ENCODE results near the gene SERPINA4. TPM values are rescaled to one million over a fixed set of nuclear protein-coding genes. Genes with fewer than 3 reads are reported as not detected.
A peak's percentile ranks its signal among the peaks of the same experiment; 100 is the strongest.

Gene SERPINA4
- total and polyA plus RNA-seq, 2 of the 13 experiments (the other 11 are each of a cell fraction or from before 2014, with no cell fraction given), result 39.1 to 57.8 TPM

GRCh38 chr14:94540031-94540794 is 21.0 kb upstream of the SERPINA4 start (continued):
- TF ChIP-seq, protein P1, sequence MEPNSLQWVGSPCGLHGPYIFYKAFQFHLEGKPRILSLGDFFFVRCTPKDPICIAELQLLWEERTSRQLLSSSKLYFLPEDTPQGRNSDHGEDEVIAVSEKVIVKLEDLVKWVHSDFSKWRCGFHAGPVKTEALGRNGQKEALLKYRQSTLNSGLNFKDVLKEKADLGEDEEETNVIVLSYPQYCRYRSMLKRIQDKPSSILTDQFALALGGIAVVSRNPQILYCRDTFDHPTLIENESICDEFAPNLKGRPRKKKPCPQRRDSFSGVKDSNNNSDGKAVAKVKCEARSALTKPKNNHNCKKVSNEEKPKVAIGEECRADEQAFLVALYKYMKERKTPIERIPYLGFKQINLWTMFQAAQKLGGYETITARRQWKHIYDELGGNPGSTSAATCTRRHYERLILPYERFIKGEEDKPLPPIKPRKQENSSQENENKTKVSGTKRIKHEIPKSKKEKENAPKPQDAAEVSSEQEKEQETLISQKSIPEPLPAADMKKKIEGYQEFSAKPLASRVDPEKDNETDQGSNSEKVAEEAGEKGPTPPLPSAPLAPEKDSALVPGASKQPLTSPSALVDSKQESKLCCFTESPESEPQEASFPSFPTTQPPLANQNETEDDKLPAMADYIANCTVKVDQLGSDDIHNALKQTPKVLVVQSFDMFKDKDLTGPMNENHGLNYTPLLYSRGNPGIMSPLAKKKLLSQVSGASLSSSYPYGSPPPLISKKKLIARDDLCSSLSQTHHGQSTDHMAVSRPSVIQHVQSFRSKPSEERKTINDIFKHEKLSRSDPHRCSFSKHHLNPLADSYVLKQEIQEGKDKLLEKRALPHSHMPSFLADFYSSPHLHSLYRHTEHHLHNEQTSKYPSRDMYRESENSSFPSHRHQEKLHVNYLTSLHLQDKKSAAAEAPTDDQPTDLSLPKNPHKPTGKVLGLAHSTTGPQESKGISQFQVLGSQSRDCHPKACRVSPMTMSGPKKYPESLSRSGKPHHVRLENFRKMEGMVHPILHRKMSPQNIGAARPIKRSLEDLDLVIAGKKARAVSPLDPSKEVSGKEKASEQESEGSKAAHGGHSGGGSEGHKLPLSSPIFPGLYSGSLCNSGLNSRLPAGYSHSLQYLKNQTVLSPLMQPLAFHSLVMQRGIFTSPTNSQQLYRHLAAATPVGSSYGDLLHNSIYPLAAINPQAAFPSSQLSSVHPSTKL (CRISPR knock-in tag; IDR thresholded peaks at IDR 0.05), result peak; percentile 6; the same call in 1 of the 2 replicates
- TF ChIP-seq FOXO1 (CRISPR knock-in tag; IDR thresholded peaks at IDR 0.05) (peak; percentile 36; the same call in 1 of the 2 replicates), KDM3A (CRISPR knock-in tag; IDR thresholded peaks at IDR 0.05; ENCODE audit: low read depth) (no peak), THAP9 (CRISPR knock-in tag; IDR thresholded peaks at IDR 0.05; ENCODE audit: borderline replicate concordance) (no peak), ZNF292 (CRISPR knock-in tag; IDR thresholded peaks at IDR 0.05; ENCODE audit: borderline replicate concordance, low read depth) (peak; percentile 22; the same call in 1 of the 2 replicates), PHF20 (CRISPR knock-in tag; IDR thresholded peaks at IDR 0.05) (0 out of 2 replicates have a peak, but pooled peaks have one; percentile 15), ZBTB43 (CRISPR knock-in tag; conservative IDR thresholded peaks at IDR 0.05) (0 out of 2 replicates have a peak, but pooled peaks have one; percentile 38), PBX2 (CRISPR knock-in tag; IDR thresholded peaks at IDR 0.05) (peak; percentile 58; the same call in 1 of the 2 replicates), SPEN (CRISPR knock-in tag; IDR thresholded peaks at IDR 0.05; ENCODE audit: low read depth) (peak; percentile 33; the same call in 1 of the 2 replicates), ZNF501 (CRISPR knock-in tag; IDR thresholded peaks at IDR 0.05) (0 out of 2 replicates have a peak, but pooled peaks have one; percentile 54), ELF3 (CRISPR knock-in tag; IDR thresholded peaks at IDR 0.05) (peak; percentile 69), ZBTB20 (CRISPR knock-in tag; IDR thresholded peaks at IDR 0.05; ENCODE audit: borderline replicate concordance, low read depth) (0 out of 2 replicates have a peak, but pooled peaks have one; percentile 28)
- TF ChIP-seq, protein P2, sequence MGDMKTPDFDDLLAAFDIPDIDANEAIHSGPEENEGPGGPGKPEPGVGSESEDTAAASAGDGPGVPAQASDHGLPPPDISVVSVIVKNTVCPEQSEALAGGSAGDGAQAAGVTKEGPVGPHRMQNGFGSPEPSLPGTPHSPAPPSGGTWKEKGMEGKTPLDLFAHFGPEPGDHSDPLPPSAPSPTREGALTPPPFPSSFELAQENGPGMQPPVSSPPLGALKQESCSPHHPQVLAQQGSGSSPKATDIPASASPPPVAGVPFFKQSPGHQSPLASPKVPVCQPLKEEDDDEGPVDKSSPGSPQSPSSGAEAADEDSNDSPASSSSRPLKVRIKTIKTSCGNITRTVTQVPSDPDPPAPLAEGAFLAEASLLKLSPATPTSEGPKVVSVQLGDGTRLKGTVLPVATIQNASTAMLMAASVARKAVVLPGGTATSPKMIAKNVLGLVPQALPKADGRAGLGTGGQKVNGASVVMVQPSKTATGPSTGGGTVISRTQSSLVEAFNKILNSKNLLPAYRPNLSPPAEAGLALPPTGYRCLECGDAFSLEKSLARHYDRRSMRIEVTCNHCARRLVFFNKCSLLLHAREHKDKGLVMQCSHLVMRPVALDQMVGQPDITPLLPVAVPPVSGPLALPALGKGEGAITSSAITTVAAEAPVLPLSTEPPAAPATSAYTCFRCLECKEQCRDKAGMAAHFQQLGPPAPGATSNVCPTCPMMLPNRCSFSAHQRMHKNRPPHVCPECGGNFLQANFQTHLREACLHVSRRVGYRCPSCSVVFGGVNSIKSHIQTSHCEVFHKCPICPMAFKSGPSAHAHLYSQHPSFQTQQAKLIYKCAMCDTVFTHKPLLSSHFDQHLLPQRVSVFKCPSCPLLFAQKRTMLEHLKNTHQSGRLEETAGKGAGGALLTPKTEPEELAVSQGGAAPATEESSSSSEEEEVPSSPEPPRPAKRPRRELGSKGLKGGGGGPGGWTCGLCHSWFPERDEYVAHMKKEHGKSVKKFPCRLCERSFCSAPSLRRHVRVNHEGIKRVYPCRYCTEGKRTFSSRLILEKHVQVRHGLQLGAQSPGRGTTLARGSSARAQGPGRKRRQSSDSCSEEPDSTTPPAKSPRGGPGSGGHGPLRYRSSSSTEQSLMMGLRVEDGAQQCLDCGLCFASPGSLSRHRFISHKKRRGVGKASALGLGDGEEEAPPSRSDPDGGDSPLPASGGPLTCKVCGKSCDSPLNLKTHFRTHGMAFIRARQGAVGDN (CRISPR knock-in tag; IDR thresholded peaks at IDR 0.05), result peak; percentile 61

All from HepG2 (cell line).